Peyer's patch (tissue), 4 donors: Measurements from ENCODE around the gene EFNA2.

Experiments used
- POLR2A ChIP-seq, 2 donors: fragments of 450-650 bp; IDR thresholded peaks; one replicate each; pipeline ENCODE4 v1.5.1; 2017; ENCODE audit warnings: antibody characterized with exemption in 2 of 2, mild to moderate bottlenecking in 2 of 2, moderate library complexity in 2 of 2
- TF ChIP-seq, protein P1 (sequence below), 6 experiments: fragments of 450-650 bp in 4 of 6; fragments of 200-600 bp in 2 of 6; sonication (generic) in 1 of 6; IDR thresholded peaks; one replicate each; pipeline ENCODE4 v1.5.1; 2017 to 2019; ENCODE audit warnings: antibody characterized with exemption in 6 of 6, mild to moderate bottlenecking in 3 of 6, moderate library complexity in 1 of 6

GRCh38 chr19:1294688-1295087, 9.0 kb downstream of the EFNA2 start:
- TF ChIP-seq POLR2A (IDR thresholded peaks at IDR 0.05): no peak
- TF ChIP-seq, protein P1, sequence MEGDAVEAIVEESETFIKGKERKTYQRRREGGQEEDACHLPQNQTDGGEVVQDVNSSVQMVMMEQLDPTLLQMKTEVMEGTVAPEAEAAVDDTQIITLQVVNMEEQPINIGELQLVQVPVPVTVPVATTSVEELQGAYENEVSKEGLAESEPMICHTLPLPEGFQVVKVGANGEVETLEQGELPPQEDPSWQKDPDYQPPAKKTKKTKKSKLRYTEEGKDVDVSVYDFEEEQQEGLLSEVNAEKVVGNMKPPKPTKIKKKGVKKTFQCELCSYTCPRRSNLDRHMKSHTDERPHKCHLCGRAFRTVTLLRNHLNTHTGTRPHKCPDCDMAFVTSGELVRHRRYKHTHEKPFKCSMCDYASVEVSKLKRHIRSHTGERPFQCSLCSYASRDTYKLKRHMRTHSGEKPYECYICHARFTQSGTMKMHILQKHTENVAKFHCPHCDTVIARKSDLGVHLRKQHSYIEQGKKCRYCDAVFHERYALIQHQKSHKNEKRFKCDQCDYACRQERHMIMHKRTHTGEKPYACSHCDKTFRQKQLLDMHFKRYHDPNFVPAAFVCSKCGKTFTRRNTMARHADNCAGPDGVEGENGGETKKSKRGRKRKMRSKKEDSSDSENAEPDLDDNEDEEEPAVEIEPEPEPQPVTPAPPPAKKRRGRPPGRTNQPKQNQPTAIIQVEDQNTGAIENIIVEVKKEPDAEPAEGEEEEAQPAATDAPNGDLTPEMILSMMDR (IDR thresholded peaks at IDR 0.05): no peak
